GM12878 (cell line): ENCODE data around the gene LARGE1. TPM values are rescaled to one million over a fixed set of nuclear protein-coding genes. Genes with fewer than 3 reads are reported as not detected.

Experiments
- ATAC-seq: fragments of 200-7000 bp; cut with Tn5 transposase; 3 replicates; pipeline ENCODE4 v1.9.1; 2020; ENCODE audit warnings: mild to moderate bottlenecking, moderate library complexity
- BruUV-seq: library from RNA; stranded (reverse); fragments of 400-500 nt; replicated peaks from 2 replicates; lab custom pipeline; 2021; lab: Mats Ljungman, UMichigan
- CTCF ChIA-PET: fragments of 300-600 bp; sonication (Branson Sonifier 250); formaldehyde crosslinking; extraction: SDS; loops from one replicate; lab custom pipeline; 2021; ENCODE audit warnings: inconsistent platforms; lab: Yijun Ruan, JAX
- POLR2A ChIA-PET: fragments of 350-600 bp; formaldehyde crosslinking; extraction: SDS; loops from one replicate; lab custom pipeline; 2021; ENCODE audit warnings: inconsistent platforms; lab: Charles Lee
- RAD21 ChIA-PET: fragments of 300-600 bp; sonication (Branson Sonifier 250); formaldehyde crosslinking; loops from one replicate; lab custom pipeline; 2023; ENCODE audit warnings: antibody characterized with exemption; ENCODE audit not compliant: unreplicated experiment; lab: Charles Lee
- SMC1A ChIA-PET: fragments of 300-600 bp; sonication (Branson Sonifier 250); formaldehyde crosslinking; loops from one replicate; lab custom pipeline; 2023; ENCODE audit not compliant: unreplicated experiment, uncharacterized antibody; lab: Charles Lee
- DNase-seq: peaks from one replicate; pipeline ENCODE4 v3.0.0-alpha.2; 2011; ENCODE audit warnings: low read depth, low spot score
- FAIRE-seq: peaks from 3 replicates; lab custom pipeline; 2011; peaks lifted over from hg19 to GRCh38; lab: Jason Lieb, UNC
- H2AFZ ChIP-seq: 2 replicates; pipeline ENCODE4 v1.6.0; 2011; ENCODE audit warnings: low read depth, low read length, control low read depth; ENCODE audit not compliant: control insufficient read depth
- H3K27ac ChIP-seq: 2 replicates; pipeline ENCODE4 v1.5.1; 2011; ENCODE audit warnings: control low read depth; ENCODE audit not compliant: control insufficient read depth, insufficient read depth
- H3K27me3 ChIP-seq, 2 experiments: replicated peaks in 1 of 2; 2 replicates each; pipeline versions ENCODE4 v1.6.0 to v1.6.1; 2011; ENCODE audit warnings: low read length in 1 of 2; ENCODE audit not compliant: control insufficient read depth in 2 of 2, insufficient read depth in 2 of 2
- H3K36me3 ChIP-seq, 2 experiments: 2 replicates each; pipeline ENCODE4 v1.5.1; 2011; ENCODE audit warnings: low read length in 1 of 2; ENCODE audit not compliant: control insufficient read depth in 2 of 2, insufficient read depth in 2 of 2
- H3K4me1 ChIP-seq: 2 replicates; pipeline ENCODE4 v1.6.1; 2011; ENCODE audit warnings: mild to moderate bottlenecking, low read length, moderate library complexity, mixed read lengths; ENCODE audit not compliant: control insufficient read depth, insufficient read depth
- H3K4me2 ChIP-seq: 2 replicates; pipeline ENCODE4 v1.6.0; 2011; ENCODE audit warnings: control low read depth; ENCODE audit not compliant: control insufficient read depth, insufficient read depth
- H3K4me3 ChIP-seq: fragments of 200-600 bp; sonication (generic); 2 replicates; pipeline ENCODE4 v1.5.1; 2016
- H3K79me2 ChIP-seq: 2 replicates; pipeline ENCODE4 v1.6.0; 2011; ENCODE audit warnings: low read length; ENCODE audit not compliant: control insufficient read depth, insufficient read depth
- H3K9ac ChIP-seq: 2 replicates; pipeline ENCODE4 v1.8.0; 2011; ENCODE audit warnings: low read length, control low read depth, mixed read lengths; ENCODE audit not compliant: control insufficient read depth, insufficient read depth
- H3K9me3 ChIP-seq: replicated peaks from 3 replicates; pipeline ENCODE4 v1.5.1; 2011; ENCODE audit warnings: mild to moderate bottlenecking, low read length; ENCODE audit not compliant: control insufficient read depth, insufficient read depth
- H4K20me1 ChIP-seq: 2 replicates; pipeline ENCODE4 v1.6.0; 2011; ENCODE audit not compliant: control insufficient read depth, insufficient read depth
- ASH2L ChIP-seq: fragments of 300-600, 200-600 bp; sonication (generic); IDR thresholded peaks from 2 replicates; pipeline ENCODE4 v1.6.1; 2017; ENCODE audit warnings: low read depth, mild to moderate bottlenecking, borderline replicate concordance
- HCFC1 ChIP-seq: fragments of 150-350 bp; IDR thresholded peaks from 2 replicates; pipeline ENCODE4 v1.6.1; 2014; ENCODE audit warnings: low read length
- IKZF1 ChIP-seq: fragments of 450-650 bp; conservative IDR thresholded peaks from 2 replicates; pipeline ENCODE4 v1.6.1; 2017; ENCODE audit warnings: antibody characterized with exemption, mild to moderate bottlenecking
- MYB ChIP-seq: fragments of 150-350 bp; IDR thresholded peaks from 2 replicates; pipeline ENCODE4 v1.6.1; 2014; ENCODE audit warnings: mild to moderate bottlenecking, low read depth, low read length, borderline replicate concordance
- NFIC ChIP-seq: IDR thresholded peaks from 2 replicates; pipeline ENCODE4 v1.6.1; 2012; ENCODE audit warnings: low read depth, mild to moderate bottlenecking, inconsistent platforms, low read length, moderate library complexity
- YY1 ChIP-seq: IDR thresholded peaks from 2 replicates; pipeline ENCODE4 v1.6.1; 2011; ENCODE audit warnings: low read depth, mild to moderate bottlenecking, low read length
- WGBS: methylation state at CpG from one replicate; pipeline ENCODE4 v1.1.6; 2016; ENCODE audit warnings: low lambda C conversion rate; ENCODE audit not compliant: insufficient replicate concordance, insufficient coverage; ENCODE audit errors: missing lambda C conversion rate; 5-methylcytosine and 5-hydroxymethylcytosine counted together
- in situ Hi-C: fragments of 300-500 bp; cut with MboI; formaldehyde crosslinking; loops from 9 replicates; pipeline ENCODE4 v1.14.3; 2018; ENCODE audit warnings: mixed read lengths
- intact Hi-C: fragments of 100-400 bp; cut with micrococcal nuclease; formaldehyde crosslinking; loops from one replicate; pipeline ENCODE4 v1.14.2; 2022; ENCODE audit not compliant: unreplicated experiment
- polyA plus RNA-seq, 11 experiments: library from polyadenylated mRNA; depleted of rRNA in 4 of 11; unstranded in 6 of 11; stranded (reverse) in 5 of 11; fragments of >200 nt; fragmentation: Nextera tagmentation in 4 of 11; fragmentation: Illumina TruSeq in 1 of 11; extraction: Ambion mirVana in 4 of 11; extraction: Trizol in 1 of 11; gene quantifications; 1 replicate in 1 of 11; 2 replicates in 10 of 11; pipeline versions ENCODE4 v1.2.1 to v1.2.3, GENCODE V29; 2011 to 2016; ENCODE audit warnings: inconsistent platforms in 2 of 11, missing spikeins in 2 of 11, low read depth in 1 of 11
- total RNA-seq, 4 experiments: library from RNA; depleted of rRNA in 3 of 4; stranded (reverse); fragments of >200 nt in 3 of 4; fragmentation: Illumina TruSeq in 1 of 4; extraction: Trizol in 1 of 4; gene quantifications; 2 replicates each; pipeline versions ENCODE4 v1.2.1 to v1.2.3, GENCODE V29; 2013 to 2021
- TF ChIP-seq, protein P1 (sequence below): fragments of 450-650 bp; IDR thresholded peaks from 2 replicates; pipeline ENCODE4 v1.6.1; 2016; ENCODE audit warnings: mild to moderate bottlenecking, moderate library complexity, borderline replicate concordance

The LARGE1 gene
- total and polyA plus RNA-seq, 10 of the 15 experiments (the other 5 are each of a cell fraction or from before 2014, with no cell fraction given): 3.2 to 41.4 (median 17.3) TPM

DNA sequence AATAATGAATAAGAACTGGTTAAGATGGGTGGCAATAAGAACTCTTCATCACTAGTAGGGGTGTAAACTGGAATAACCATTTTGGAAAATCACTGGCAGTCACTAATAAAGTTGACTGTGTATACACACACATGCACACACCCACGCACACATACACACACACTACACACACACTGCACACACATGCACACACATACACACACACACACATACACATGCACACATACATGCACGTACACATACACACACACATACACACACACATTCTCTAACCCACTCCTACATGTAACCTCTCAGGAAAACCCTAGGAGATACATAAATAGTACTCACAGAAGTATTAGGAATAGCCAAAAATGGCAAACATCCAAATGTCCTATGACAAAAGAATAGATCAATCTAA, 455.6 kb downstream of the LARGE1 start:
- SMC1A ChIA-PET: interaction anchor here (1.2 kb wide), 1 partner anchor 165 kb away, joined by 3 read pairs; no protein-coding TSS in a partner anchor
- CTCF ChIA-PET: interaction anchor here (1.0 kb wide), 1 partner anchor 55 kb away, joined by 3 read pairs; no protein-coding TSS in a partner anchor

More for the DNA sequence above, 455.6 kb downstream of the LARGE1 start:
- 81% methylated on average over 2 of the region's 2 CpGs for WGBS
- no peak overlapping the region for H2AFZ ChIP-seq
- no peak overlapping the region for H3K4me3 ChIP-seq
- intact Hi-C loops: no loop called here
- H3K4me2 ChIP-seq: no peak overlapping the region
- peaks cover 4% of the 10 kb centered on the region; the same call in 2 of the 3 replicates for H3K9me3 ChIP-seq
- no peaks in the 10 kb centered on the region for H3K36me3 ChIP-seq
- H3K27me3 ChIP-seq: no peaks in the 10 kb centered on the region
- no peak for DNase-seq
- H3K4me1 ChIP-seq: no peaks in the 10 kb centered on the region
- no TSS peak for BruUV-seq
- FAIRE-seq: no peak
- in situ Hi-C loops: no loop called here
- no peaks in the 10 kb centered on the region for H3K79me2 ChIP-seq
- POLR2A ChIA-PET: no interaction called here
- H3K9ac ChIP-seq: no peak overlapping the region
- ATAC-seq: no peak
- RAD21 ChIA-PET: no interaction called here
- H4K20me1 ChIP-seq: no peaks in the 10 kb centered on the region
- no peak overlapping the region for H3K27ac ChIP-seq
- no peak for TF ChIP-seq ASH2L
- TF ChIP-seq YY1: no peak
- TF ChIP-seq NFIC: no peak
- no peak for TF ChIP-seq IKZF1
- no peak for TF ChIP-seq MYB
- TF ChIP-seq, protein P1, sequence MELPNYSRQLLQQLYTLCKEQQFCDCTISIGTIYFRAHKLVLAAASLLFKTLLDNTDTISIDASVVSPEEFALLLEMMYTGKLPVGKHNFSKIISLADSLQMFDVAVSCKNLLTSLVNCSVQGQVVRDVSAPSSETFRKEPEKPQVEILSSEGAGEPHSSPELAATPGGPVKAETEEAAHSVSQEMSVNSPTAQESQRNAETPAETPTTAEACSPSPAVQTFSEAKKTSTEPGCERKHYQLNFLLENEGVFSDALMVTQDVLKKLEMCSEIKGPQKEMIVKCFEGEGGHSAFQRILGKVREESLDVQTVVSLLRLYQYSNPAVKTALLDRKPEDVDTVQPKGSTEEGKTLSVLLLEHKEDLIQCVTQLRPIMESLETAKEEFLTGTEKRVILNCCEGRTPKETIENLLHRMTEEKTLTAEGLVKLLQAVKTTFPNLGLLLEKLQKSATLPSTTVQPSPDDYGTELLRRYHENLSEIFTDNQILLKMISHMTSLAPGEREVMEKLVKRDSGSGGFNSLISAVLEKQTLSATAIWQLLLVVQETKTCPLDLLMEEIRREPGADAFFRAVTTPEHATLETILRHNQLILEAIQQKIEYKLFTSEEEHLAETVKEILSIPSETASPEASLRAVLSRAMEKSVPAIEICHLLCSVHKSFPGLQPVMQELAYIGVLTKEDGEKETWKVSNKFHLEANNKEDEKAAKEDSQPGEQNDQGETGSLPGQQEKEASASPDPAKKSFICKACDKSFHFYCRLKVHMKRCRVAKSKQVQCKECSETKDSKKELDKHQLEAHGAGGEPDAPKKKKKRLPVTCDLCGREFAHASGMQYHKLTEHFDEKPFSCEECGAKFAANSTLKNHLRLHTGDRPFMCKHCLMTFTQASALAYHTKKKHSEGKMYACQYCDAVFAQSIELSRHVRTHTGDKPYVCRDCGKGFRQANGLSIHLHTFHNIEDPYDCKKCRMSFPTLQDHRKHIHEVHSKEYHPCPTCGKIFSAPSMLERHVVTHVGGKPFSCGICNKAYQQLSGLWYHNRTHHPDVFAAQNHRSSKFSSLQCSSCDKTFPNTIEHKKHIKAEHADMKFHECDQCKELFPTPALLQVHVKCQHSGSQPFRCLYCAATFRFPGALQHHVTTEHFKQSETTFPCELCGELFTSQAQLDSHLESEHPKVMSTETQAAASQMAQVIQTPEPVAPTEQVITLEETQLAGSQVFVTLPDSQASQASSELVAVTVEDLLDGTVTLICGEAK: no peak
- no peak for TF ChIP-seq HCFC1
